ENCODE measurements around the gene COBL.

The COBL gene

DNA sequence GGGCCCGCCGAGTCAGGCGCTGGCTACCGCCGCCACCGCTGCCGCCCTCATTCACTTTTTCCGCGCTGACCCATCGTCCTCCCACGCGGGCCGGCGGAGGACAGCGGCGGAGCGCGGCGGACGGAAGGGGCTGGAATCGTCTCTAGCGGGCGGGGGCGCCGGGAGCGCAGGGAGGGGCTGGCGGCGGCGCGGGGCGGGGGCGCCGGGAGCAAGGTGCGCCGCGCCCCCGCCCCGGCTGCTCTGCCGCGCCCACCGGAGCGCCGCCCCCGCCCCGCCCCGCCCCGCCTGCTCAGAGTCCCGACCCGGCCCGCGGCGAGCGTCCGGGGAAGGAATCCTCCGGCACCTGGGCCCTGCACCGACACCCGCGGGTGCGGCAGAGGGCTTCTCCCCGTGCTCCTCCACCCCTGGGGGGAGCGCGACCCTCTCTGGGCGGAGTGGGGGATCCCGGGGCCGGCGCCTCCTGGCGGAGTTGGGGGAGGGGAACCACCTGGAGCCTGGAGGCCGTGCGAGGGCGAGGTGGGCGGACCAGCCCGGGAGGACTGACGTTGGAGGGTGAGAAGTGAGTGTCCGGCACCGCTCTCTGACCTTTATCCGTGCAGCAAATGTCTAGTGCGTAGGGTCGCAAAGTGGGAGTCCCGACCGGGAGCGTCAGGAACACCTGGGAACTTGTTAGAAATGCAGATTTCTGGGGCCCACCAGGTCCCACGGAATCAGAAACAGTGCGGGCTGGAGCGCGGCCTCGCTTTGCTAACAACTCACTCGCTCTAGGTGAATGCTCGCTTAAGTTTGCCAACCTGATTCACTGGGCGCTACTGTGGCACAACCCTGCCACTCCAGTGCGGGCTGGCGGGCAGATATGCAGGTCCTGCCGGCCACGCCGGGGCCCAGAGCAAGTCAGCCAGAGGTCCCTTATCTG, at the start of gene COBL:
Gene COBL, minus strand, starts transcription at position 144 of the 916 bp plus-strand sequence. CDS start 176 bp downstream, outside the sequence.
- DNase-seq: no peak

DNA sequence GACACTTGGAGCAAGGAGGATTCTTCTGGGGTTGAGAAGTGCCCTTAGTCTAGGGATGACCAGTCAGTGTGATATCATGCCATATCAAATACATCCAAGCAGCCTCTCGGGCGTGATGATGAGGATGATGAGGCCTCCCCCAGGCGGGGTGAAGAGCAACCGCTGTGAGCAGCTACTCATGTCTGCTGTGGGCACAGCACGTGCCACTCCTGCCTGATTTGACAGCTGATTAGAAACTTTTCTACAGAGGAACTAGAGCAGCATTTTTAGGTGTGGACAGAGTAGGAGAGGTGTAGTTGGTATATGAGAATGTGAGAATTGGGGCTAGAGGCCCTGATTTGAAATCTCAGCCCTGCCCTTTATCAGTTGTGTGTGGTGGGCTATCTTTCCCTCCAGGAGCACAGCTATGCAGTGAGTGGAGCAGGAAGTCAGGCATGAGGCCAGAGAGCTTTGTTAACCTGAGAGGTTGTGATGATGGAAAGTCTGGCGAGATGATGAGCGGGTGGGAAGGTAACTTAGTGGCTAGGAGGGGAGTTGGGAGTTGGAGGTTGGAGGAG, 49.6 kb upstream of the COBL start:
- DNase-seq: no peak

GRCh38 chr7:51357821-51358220, 41.2 kb upstream of the COBL start:
- DNase-seq: no peak

- no peak for DNase-seq
These were observed 40.4 kb upstream of the COBL start for GRCh38 chr7:51356849-51357516.

GRCh38 chr7:51354897-51355296, 38.3 kb upstream of the COBL start:
- DNase-seq: no peak

DNA sequence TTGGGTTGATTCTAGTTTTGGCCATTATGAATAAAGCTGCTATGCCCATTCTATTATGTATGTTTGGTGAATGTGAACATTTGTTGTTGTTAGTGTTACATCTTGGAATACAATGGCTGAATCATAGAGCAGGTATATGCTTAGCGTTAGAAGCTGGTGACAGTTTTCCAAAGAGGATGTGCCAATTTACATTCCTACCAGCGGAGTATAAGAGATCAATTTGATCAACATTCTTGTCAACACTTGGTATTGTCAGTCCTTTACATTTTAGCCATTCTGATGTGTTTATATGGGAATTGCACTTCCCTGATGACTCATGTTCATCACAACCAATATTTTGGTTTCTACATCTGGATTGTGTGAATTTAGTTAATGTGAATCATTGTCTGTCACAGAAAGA, 37.8 kb upstream of the COBL start:
- DNase-seq: no peak

- no peak for DNase-seq
These were observed 35.8 kb upstream of the COBL start for GRCh38 chr7:51352174-51353100.

DNA sequence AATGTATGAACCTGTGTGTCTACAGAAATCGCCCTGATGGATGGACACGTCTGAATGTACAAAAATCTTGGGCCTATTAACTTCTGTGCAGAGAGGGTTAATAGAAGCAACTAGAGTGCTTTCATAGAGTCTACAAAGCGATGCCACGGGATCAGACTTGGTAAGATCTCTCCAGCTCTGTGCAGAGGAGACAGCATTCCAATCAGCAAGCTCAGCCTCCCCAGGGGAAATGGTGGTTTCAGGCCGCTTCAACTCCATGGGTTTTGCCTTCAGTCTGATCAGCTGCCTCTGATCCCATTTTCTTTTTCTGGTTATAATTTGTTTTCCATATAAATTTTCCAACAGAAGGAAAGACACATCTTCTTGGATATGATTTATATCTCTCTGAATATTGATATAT, 35.1 kb upstream of the COBL start:
- DNase-seq: no peak

- no peak for DNase-seq
These were observed 33.9 kb upstream of the COBL start for GRCh38 chr7:51350546-51350896.

GRCh38 chr7:51349820-51350545, 33.4 kb upstream of the COBL start:
- DNase-seq: peak; percentile 82

DNA sequence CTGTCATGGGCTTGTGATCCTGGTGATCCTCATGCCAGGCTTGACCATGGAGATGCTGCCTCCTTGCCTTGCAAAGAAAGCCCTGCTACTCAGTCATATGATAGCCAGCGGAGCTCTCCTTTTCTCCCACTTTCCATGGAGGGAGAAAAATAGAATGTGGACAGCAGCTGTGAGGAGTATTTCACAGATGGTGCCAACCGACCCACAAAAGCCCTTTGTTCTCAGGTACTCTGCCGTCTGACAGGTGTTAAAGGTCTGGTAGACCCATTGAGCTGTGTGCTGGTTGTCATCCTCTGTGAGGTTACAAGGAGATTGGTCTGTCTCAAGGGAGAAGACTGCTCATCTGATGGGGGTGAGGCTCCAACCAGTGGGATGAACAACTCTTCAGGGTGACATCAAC, 29.5 kb upstream of the COBL start:
- peak; percentile 49 for DNase-seq

DNA sequence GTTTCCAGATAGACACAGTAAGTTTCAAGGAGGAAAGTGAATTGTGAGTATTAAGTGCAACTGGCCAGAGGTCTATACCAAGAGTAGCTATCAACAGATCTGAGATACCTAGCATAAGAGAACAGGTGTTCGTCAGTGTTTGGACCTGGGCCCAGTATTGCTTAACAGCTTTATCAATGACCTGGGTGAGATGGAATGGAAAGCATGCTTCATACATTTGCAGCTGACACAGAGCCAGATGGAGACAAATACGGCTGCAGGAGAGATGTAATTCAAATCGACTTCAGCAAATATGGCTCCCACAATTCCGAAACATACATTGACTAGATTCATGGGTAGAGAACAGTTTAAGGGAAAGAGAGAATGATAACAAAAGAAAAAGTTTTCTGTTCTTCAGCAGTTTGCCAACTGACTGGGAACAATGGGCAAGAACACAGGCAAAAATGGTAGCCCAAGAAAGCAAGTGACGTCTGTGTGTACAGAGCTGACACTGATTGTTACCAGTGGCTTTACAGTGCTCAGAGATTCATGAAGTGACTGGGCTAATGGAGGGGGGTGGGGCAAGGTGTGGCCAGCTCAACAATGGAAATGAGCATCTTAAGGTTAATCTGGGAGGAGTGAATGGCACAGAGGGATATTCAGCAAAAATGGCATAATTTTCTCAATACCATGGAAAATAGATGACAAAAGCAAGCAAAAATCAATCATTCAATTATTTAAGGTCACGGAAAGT, 28.0 kb upstream of the COBL start:
- DNase-seq: peak; percentile 38

- DNase-seq: no peak
These were observed 24.3 kb upstream of the COBL start for GRCh38 chr7:51340936-51341335.

DNA sequence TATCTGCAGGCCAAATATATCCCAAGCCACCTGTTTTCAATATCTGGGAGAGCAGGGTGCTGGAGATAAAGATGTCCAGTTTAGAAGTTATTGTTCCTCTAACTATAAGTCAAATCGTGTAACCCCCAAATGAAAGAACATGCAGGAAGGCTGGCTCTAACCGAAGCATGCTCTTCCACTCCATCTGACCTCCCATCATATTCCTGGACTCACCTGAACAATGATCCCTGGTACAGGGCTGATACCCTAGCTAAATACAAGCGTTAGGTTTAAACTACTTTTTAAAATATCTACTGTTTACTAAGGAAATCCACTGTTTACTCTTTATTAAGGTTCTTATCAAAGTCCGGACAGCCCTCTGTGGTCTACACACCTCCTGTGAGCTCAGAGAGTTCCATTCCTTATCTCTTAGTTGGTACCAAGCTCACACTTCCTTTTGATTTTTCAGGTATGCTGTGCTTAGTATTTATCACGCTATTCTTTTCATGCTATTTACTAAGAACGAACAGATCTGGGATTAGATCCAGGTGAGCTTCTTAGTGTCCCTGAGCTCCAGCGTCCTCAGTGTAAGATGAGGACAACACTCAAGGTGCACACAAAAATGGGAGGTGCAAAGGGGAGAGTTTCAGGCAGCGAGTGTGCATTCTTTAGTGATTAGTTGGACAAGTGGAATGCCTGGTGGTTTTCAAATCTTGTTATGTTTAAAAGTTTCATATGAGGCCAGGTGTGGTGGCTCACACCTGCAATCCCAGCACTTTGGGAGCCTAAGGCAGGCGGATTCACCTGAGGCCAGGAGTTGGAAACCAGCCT, 23.6 kb upstream of the COBL start:
- DNase-seq: no peak

DNA sequence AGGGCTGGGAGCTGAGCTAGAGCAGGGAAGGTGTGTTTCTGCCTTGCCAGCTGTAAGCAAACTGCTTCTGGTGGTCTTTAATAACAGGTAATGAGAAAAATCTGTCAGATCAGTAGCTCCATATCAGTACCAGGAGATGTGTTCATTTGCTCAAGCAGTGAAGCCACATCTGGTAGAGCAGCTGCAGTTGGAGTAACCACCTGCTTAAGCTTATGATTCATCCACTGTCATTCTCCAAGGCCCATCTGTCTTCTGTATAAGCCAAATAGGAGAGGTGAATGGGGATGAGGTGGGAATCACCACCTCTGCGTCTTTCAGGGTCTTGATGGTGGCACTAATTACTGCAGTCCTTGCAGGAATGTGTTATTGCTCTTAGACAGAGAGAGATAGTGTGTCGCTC, 18.4 kb upstream of the COBL start:
- no peak for DNase-seq

GRCh38 chr7:51329696-51330263, 13.2 kb upstream of the COBL start:
- no peak for DNase-seq

DNA sequence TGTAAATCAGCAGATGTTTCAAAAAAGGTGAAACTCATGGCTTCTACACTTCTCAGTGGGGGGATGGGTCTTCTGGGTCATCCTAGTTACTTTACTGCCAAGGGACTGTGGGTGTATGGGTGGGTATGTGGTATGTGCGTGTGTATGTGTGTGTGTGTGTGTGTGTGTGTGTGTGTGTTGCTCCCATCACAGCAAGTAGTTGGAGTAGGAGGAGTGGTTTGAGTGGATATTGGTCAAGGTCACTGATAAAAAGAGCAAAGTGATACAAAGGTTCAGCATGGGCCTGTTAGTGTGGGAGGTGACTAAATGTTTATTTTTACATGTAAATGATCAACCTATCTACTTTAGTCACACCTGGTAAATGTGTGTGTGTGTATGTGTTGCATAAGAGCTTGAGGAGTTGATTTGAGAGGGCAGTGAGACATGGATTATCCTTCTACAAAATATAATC, 11.8 kb upstream of the COBL start:
- no peak for DNase-seq

GRCh38 chr7:51327287-51327717, 10.7 kb upstream of the COBL start:
- DNase-seq: no peak

- no peak for DNase-seq
These were observed 10.2 kb upstream of the COBL start for GRCh38 chr7:51326656-51327286.

GRCh38 chr7:51325908-51326307, 9.3 kb upstream of the COBL start:
- no peak for DNase-seq
